Measurements from ENCODE around the gene CPN2. TPM values are rescaled to one million over a fixed set of nuclear protein-coding genes. Genes with fewer than 3 reads are reported as not detected.

The CPN2 gene
- total and polyA plus RNA-seq, 4 donors, result not detected

GRCh38 chr3:194348354-194348753, 2.8 kb downstream of the CPN2 start:
- Histone ChIP-seq H3K4me3 (no peak overlapping the region), H3K4me1 (ENCODE audit: control insufficient read depth in 5 of 5, insufficient read depth in 5 of 5, low read length in 5 of 5) (peaks cover 0 to 5% (median 0%) of the 10 kb centered on the region in 5 donors), H3K9ac (ENCODE audit: insufficient read depth in 1 of 2, low read length in 2 of 2) (no peak overlapping the region), H3K27ac (ENCODE audit: low read depth in 1 of 2, low read length in 1 of 2) (no peak overlapping the region), H3K36me3 (ENCODE audit: control insufficient read depth in 4 of 4, insufficient read depth in 4 of 4, low read length in 4 of 4) (no peaks in the 10 kb centered on the region), H3K27me3 (ENCODE audit: control insufficient read depth in 3 of 3, insufficient read depth in 3 of 3, low read length in 2 of 3) (no peaks in the 10 kb centered on the region), H3K9me3 (ENCODE audit: control insufficient read depth in 4 of 4, insufficient read depth in 3 of 4, low read length in 3 of 4) (peaks cover 0 to 2% (median 0%) of the 10 kb centered on the region in 4 donors)
- WGBS, 2 donors, result 83 to 91% methylated on average over 6 of the region's 6 CpGs
- DNase-seq, result no peak
- ATAC-seq (ENCODE audit: insufficient read depth, low FRiP score), result no peak
- TF ChIP-seq CTCF (IDR thresholded peaks at IDR 0.05; ENCODE audit: control extremely low read depth, extremely low read depth), result no peak

GRCh38 chr3:194346621-194347020, 4.5 kb downstream of the CPN2 start:
- no peak for TF ChIP-seq CTCF (IDR thresholded peaks at IDR 0.05; ENCODE audit: control extremely low read depth, extremely low read depth)
- Histone ChIP-seq H3K4me3 (no peak overlapping the region), H3K36me3 (ENCODE audit: control insufficient read depth in 4 of 4, insufficient read depth in 4 of 4, low read length in 4 of 4) (no peaks in the 10 kb centered on the region), H3K9ac (ENCODE audit: insufficient read depth in 1 of 2, low read length in 2 of 2) (no peak overlapping the region), H3K27me3 (ENCODE audit: control insufficient read depth in 3 of 3, insufficient read depth in 3 of 3, low read length in 2 of 3) (no peaks in the 10 kb centered on the region), H3K27ac (ENCODE audit: low read depth in 1 of 2, low read length in 1 of 2) (no peak overlapping the region), H3K9me3 (ENCODE audit: control insufficient read depth in 4 of 4, insufficient read depth in 3 of 4, low read length in 3 of 4) (no peaks in the 10 kb centered on the region), H3K4me1 (ENCODE audit: control insufficient read depth in 5 of 5, insufficient read depth in 5 of 5, low read length in 5 of 5) (peaks cover 0 to 5% (median 0%) of the 10 kb centered on the region in 5 donors)
- no peak for ATAC-seq (ENCODE audit: insufficient read depth, low FRiP score)
- DNase-seq, result no peak
- 84 to 95% methylated on average over 5 of the region's 5 CpGs for WGBS, 2 donors

GRCh38 chr3:194346035-194346434, 5.1 kb downstream of the CPN2 start:
- no peak overlapping the region for H3K9ac ChIP-seq (ENCODE audit: insufficient read depth in 1 of 2, low read length in 2 of 2)
- no peak overlapping the region for H3K4me3 ChIP-seq
- H3K27me3 ChIP-seq (ENCODE audit: control insufficient read depth in 3 of 3, insufficient read depth in 3 of 3, low read length in 2 of 3), result no peaks in the 10 kb centered on the region
- no peak for TF ChIP-seq CTCF (IDR thresholded peaks at IDR 0.05; ENCODE audit: control extremely low read depth, extremely low read depth)
- DNase-seq (no peak), ATAC-seq (ENCODE audit: insufficient read depth, low FRiP score) (no peak)
- no peak overlapping the region for H3K27ac ChIP-seq (ENCODE audit: low read depth in 1 of 2, low read length in 1 of 2)
- no peaks in the 10 kb centered on the region for H3K9me3 ChIP-seq (ENCODE audit: control insufficient read depth in 4 of 4, insufficient read depth in 3 of 4, low read length in 3 of 4)
- 86 to 94% methylated on average over 9 of the region's 9 CpGs for WGBS, 2 donors
- H3K4me1 ChIP-seq (ENCODE audit: control insufficient read depth in 5 of 5, insufficient read depth in 5 of 5, low read length in 5 of 5), result peaks cover 0 to 5% (median 0%) of the 10 kb centered on the region in 5 donors
- no peaks in the 10 kb centered on the region for H3K36me3 ChIP-seq (ENCODE audit: control insufficient read depth in 4 of 4, insufficient read depth in 4 of 4, low read length in 4 of 4)

GRCh38 chr3:194344012-194344411, 7.1 kb downstream of the CPN2 start:
- TF ChIP-seq CTCF (IDR thresholded peaks at IDR 0.05; ENCODE audit: control extremely low read depth, extremely low read depth), result peak; percentile 71
- Histone ChIP-seq H3K27me3 (ENCODE audit: control insufficient read depth in 3 of 3, insufficient read depth in 3 of 3, low read length in 2 of 3) (no peaks in the 10 kb centered on the region), H3K27ac (ENCODE audit: low read depth in 1 of 2, low read length in 1 of 2) (no peak overlapping the region), H3K36me3 (ENCODE audit: control insufficient read depth in 4 of 4, insufficient read depth in 4 of 4, low read length in 4 of 4) (no peaks in the 10 kb centered on the region), H3K4me3 (no peak overlapping the region), H3K4me1 (ENCODE audit: control insufficient read depth in 5 of 5, insufficient read depth in 5 of 5, low read length in 5 of 5) (no peaks in the 10 kb centered on the region), H3K9ac (ENCODE audit: insufficient read depth in 1 of 2, low read length in 2 of 2) (no peak overlapping the region), H3K9me3 (ENCODE audit: control insufficient read depth in 4 of 4, insufficient read depth in 3 of 4, low read length in 3 of 4) (no peaks in the 10 kb centered on the region)
- no peak for ATAC-seq (ENCODE audit: insufficient read depth, low FRiP score)
- DNase-seq, result peak; percentile 79 to 83 (median 82)
- WGBS, 2 donors, result 36 to 37% methylated on average over 9 of the region's 9 CpGs

All from lung (tissue), 12 donors.